GM18868 (cell line): ENCODE results near the gene POMT2.

ENCODE experiments used
- ATAC-seq: cut with Tn5 transposase; IDR thresholded peaks from one replicate; pipeline ENCODE4 v1.9.1; 2021; ENCODE audit warnings: mild to moderate bottlenecking, moderate library complexity; ENCODE audit not compliant: unreplicated experiment

The POMT2 gene

GRCh38 chr14:77242752-77243151, 77.9 kb downstream of the POMT2 start:
- ATAC-seq, result no peak

GRCh38 chr14:77241955-77242354, 78.7 kb downstream of the POMT2 start:
- ATAC-seq, result no peak

- ATAC-seq, result no peak
Measured at GRCh38 chr14:77240336-77240915, 80.3 kb downstream of the POMT2 start.

- no peak for ATAC-seq
Measured at GRCh38 chr14:77239412-77239811, 81.3 kb downstream of the POMT2 start.

- ATAC-seq, result no peak
Measured at GRCh38 chr14:77238996-77239395, 81.7 kb downstream of the POMT2 start.

GRCh38 chr14:77238356-77238755, 82.3 kb downstream of the POMT2 start:
- no peak for ATAC-seq

GRCh38 chr14:77236814-77237213, 83.9 kb downstream of the POMT2 start:
- ATAC-seq, result no peak

GRCh38 chr14:77231721-77232120, 89.0 kb downstream of the POMT2 start:
- ATAC-seq, result no peak

GRCh38 chr14:77230914-77231313, 89.8 kb downstream of the POMT2 start:
- ATAC-seq, result no peak

- ATAC-seq, result no peak
Measured at GRCh38 chr14:77228056-77228455, 92.6 kb downstream of the POMT2 start.

GRCh38 chr14:77225892-77226557, 94.7 kb downstream of the POMT2 start:
- no peak for ATAC-seq

- ATAC-seq, result no peak
Measured at GRCh38 chr14:77225254-77225653, 95.4 kb downstream of the POMT2 start.
